Measurements from ENCODE around the gene ARHGAP21.
"Not testable (repeated sequence)": the region's sequence is repeated elsewhere in the genome, so short reads cannot be mapped to it uniquely, and the experiment has no call there.

The ARHGAP21 gene

DNA sequence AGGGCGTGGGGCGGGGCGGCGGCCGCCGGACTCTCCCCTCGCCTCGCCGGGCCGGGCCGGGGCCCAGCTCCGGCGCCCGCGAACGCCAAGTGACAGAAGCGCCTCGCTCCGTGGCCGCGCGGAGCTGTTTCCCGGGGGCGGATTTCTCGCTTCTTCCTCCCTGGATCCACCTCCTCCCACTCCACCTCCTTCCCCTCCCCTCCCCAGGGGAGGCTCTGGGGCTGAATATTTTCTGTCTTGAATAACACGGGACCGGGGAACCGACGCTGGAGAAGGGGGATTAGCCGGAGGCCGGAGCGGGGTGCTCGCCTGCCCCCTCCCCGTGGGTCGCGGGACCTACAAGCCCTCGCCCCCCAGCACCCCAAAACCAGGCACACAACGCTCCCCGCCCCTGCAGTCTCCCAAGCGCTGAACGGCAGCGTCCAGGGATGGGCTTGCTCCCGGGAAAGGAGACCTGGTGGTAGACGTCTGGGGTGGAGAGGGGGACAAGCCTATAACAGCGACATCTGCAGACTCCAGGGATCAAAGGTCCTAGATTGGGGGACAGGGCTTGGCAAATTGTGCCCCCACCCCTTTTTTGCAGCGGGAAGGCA lies at the start of gene ARHGAP21:
ARHGAP21 (minus strand) TSS at position 100 of the 593 bp plus-strand sequence. CDS start 1,988 bp downstream, outside the sequence.
- DNase-seq, result peak; percentile 39 to 59

DNA sequence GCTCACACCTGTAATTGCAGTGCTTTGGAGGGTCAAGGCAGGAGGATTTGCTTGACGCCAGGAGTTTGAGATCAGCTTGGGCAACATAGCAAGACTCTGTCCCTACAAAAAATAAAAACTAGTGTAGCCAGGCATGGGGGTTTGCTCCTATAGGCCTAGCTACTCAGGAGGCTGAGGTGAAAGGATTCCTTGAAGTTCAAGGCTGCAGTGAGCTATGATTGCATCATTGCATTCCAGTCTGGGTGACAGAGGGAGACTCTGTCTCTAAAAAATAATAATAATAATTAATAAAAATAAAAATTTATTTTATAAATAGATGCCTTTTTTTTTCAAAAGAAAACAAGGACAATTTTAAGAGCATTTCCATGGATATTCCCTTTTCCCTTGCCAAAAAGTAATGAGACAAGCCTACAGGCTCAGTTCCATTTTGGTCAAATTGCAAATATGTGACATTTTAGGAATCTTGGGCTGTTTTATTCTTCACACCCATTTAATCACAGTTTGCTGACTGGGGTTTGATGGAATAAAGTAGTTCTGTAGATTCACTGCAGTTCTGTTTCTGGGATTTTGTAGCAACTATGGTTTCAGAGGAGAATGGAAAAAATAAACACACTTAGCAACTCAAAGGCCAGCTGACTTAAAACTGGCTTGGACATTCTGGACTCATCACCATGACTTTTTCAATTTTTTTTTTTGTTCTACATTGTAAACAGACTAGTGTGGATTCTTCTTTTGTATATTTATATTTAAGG lies 48.4 kb upstream of the ARHGAP21 start:
- DNase-seq, result no peak

DNA sequence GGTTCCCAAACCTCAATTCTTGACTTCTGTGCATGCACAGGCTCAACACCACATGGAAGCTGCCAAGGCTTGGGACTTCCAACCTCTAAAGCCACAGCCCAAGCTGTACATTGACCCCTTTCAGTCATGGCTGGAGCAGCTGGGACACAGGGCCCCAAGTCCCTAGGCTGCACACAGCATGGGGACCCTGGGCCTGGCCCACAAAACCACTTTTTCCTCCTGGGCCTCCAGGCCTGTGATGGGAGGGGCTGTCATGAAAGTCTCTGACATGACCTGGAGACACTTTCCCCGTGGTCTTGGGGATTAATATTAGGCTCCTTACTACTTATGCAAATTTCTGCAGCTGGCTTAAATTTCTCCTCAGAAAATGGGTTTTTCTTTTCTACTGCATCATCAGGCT lies 41.3 kb upstream of the ARHGAP21 start:
- not testable (repeated sequence) for DNase-seq

DNA sequence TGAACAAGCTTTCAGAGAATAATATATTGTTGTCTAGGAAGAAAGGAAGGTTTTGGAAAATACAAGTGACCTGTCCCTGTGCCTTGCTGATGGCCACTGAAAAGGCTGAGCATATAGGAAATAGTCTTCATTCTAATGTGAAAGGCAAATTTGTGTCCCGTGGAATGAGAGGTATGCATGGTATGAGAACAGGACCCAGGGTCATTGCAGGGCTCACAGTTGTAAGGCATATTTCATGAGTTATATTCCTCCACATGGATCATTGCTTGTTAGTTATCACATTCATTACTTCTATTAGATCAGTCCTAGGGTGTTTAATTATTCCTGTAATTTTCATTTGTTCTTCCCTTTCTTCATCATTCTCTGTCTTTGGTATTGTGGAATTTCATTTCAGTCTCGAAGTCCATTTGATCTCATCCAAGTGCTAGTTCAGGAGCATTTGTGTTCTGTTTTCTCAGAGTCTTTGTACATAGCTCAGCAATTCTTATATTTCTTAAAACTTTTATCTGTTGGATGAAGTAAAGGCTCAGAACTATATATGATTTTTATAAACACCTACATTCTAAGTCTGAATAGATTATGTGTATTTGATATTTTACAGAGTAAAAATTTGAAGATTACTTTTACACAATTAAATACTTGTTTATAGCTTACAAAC lies 39.4 kb upstream of the ARHGAP21 start:
- no peak for DNase-seq

DNA sequence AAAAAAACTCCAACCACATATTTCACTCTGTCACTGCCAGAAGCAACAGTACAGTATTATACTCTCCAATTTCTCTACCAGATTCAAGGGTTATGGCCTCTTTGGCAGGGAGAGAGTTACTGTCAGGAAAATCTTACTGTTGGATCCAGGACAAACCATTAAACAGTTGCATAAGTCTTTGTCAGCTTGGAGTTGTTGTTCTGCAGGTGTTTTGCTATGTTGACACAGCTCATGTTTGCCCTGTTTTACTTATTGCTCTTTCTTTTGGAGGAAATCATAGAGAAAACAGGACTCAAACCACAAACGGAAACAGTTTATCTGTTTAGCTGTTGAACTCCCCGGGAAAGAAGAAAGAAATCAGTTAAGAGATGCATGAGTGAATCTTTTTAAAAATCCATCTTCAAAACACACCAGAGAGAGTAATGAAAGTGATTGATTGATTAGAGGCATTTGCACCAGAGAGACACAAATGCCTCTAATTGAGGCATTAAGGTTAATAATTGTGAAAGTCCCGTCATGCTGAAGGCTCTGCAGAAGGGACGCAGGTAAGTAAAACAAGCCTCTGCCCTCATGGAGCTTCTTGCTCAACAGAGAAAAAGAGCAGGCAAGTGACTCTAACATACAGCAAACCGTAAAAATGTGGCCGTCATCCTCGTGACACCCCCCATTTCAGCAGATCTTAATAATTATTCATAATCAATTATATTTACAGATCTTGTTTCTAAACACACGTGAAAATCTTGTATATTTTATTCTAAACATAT lies 38.7 kb upstream of the ARHGAP21 start:
- peak in 1 of 2 experiments; percentile 2 for DNase-seq

DNA sequence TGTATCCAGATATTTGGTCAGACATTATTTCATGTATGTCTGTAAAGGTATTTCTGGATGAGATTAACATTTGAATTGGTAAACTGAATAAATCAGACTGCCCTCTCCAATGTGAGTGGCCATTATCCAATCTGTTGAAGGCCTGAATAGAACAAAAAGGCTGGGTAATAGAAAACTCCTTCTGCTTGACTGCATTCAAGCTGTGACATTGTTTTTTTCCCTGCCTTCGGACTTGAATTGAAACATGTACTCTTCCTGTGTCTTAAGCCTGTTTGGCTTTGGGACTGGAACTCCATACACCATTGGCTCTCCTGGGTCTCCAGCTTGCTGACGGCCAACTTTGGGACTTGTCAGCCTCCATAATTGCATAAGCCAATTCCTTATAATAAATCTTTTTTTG lies 36.0 kb upstream of the ARHGAP21 start:
- DNase-seq, result no peak

DNA sequence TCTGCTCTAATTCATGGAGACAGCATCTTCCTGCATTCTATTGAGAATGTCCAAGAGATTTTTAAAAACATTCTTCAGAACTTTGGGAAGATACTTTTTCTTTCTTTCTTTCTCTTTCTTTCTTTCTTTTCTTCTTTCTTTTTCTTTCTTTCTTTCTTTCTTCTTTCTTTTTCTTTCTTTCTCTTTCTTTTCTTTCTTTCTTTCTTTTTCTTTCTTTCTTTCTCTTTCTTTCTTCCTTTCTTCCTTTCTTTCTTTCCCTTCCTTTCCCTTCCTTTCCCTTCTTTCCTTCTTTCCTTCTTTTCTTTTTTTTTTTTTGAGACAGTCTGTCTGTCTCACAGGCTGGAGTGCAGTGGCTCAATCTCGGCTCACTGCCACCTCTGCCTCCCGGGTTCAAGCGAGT lies 34.6 kb upstream of the ARHGAP21 start:
- DNase-seq, result not testable (repeated sequence)

DNA sequence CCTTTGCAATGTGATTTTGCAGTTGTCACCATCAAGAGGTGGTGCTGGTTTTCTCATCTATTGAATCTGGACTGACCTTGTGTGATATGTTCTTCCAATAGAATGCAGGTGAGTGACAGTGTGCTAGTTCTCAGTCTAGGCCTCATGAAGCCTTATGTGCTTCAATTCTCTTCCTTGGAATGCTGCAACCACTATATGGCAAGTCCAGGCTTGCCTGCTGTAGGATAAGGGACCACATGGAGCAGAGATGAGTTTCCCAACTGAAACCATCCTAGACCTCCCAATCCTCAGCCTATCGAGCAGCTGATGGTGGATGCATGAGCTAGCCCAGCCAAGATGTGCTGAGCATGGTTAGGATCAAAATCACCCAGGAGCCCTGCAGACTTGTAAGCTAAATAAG lies 32.6 kb upstream of the ARHGAP21 start:
- DNase-seq, result no peak

DNA sequence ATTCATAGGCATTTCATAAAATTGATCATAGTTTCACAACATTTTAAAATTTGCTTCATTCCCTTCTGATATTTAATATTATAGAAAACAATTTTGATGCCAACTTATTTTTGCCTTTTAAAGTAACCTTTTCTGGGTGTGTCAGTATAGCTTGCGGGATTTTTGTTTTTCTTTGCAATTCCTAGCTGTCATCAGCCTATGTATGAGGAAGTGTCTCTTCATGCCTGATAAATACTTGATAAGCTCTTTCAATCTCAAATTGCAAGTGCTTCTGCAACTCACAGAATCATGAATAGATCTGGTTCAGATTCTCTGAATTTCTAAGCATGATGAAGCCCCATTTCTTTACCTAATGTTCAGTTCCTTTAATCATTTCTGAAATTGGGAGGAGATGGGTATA lies 28.0 kb upstream of the ARHGAP21 start:
- no peak for DNase-seq

DNA sequence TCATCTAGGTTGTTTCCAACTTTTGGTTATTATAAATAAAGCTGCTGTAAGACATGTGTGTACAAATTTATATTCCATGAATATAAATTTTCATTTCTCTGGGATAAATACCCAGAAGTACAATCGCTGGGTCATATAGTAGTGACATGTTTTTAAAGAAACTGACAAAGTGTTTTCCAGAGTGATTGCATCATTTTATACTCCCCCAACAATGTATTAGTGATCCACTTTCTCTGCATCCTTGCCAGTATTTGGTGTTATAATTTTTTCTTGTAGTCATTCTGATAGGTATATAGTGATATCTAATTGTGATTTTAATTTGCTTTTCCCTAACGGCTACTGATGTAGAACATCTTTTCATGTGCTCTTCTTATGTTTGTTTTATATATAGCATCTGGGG lies 27.0 kb upstream of the ARHGAP21 start:
- DNase-seq, result no peak

DNA sequence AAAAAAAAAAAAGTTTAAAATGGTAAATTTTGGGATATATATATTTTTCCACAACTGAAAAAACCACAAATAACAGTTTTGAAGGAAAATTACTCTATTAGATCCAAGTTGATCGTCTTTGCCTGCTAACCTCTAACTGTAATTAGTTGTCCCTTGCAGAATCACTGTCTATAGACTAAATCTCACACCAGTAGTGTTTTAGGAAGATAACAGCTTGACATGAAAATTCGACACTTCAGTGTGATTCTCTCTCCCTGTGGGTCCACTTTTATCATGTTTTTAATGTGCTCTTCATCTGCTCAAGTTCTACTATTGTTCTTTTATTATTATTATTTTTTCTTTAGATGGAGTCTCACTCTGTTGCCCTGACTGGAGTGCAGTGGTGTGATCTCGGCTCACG lies 24.5 kb upstream of the ARHGAP21 start:
- DNase-seq, result no peak

DNA sequence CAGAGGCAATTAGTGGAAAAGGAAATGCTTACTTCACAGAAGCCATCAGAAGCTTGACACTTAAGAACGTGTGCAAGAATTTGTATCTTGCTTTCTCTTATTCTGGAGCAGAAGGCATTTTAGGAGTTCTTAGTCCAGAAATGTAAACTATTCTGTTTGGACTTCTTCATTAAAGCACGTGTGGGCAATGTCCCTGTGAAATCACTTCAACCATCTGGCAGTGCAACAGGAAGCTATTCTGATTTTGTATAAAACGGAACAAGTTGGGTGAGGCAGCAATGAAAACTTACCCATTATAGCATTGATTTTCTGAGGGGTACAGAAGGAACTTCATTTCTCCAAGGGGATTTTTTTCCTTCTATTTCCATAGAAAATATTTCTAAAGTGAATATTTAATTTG lies 21.3 kb upstream of the ARHGAP21 start:
- DNase-seq, result no peak

DNA sequence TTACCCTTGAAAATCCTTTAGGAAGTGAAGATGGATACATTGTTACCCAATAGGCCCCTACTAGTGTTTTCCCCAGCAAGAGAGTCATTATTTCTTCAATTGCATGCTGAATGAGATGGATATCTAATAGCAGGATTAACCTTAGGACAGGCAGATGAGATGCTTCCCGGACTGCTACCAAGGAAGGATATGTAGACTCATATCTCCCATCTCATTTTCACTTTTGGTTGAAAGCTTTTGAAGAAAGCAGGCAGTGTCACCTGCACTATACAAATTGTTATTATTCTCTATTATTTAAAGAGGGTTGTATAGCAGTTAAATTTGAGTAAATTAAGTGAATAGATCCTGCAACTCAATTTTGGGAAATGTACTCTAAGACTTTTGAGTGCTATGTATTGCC lies 17.0 kb upstream of the ARHGAP21 start:
- DNase-seq, result no peak

DNA sequence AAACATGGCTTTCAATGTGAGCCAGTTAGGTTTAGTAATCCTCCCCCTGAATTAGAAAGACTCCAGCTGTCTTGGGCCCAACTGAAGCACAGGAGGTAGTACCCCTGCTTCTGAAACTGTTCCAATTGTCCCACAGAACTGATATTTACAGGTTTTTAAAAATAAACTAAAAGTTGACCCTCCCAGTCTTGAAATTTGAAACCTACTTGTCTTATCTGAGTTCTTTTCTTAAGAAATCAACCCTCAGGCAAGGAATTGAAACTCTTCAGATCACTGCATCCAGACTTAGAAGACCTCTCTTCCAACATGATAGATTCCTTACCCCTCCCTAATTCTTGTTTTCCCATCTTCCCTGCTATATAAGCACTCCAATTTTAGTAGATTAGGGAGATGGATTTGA lies 13.3 kb upstream of the ARHGAP21 start:
- DNase-seq, result no peak

DNA sequence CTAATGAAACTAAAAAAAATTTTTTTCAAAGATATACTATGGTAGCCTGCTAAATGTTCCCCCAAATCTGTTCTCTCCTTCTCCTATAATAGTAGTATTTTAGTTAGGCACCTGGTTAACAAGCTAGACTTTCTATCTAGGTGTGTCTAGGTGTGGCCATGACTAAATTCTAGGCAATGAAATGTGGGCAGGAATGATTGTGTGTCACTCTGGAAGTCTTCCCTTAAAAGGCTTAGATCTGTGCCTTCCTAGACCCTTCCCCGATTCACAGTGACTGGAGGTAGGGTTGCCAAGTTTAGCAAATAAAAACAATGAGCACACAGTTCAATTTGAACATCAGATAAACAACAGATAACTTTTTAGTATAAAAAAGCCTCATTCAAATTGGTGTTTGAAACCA lies 8.3 kb upstream of the ARHGAP21 start:
- no peak for DNase-seq

DNA sequence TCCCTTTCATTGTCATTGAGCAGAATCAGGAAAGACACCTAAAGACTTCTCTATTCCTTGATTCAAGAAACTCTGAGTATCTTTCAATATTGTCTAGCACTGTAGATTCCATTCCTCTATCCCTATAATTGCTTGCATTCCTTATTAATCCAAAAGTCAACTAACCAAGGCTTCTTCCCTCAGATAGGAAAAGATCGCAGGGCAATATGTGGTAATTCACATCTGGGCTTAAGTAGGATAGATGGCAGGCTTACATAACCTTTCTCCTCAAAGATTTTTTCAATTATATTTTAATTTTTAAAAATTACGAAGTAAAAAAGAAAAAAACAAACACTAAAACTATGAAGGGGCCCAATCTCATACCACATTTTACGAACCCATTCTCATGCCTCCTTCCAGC lies 7.1 kb upstream of the ARHGAP21 start:
- no peak for DNase-seq

DNA sequence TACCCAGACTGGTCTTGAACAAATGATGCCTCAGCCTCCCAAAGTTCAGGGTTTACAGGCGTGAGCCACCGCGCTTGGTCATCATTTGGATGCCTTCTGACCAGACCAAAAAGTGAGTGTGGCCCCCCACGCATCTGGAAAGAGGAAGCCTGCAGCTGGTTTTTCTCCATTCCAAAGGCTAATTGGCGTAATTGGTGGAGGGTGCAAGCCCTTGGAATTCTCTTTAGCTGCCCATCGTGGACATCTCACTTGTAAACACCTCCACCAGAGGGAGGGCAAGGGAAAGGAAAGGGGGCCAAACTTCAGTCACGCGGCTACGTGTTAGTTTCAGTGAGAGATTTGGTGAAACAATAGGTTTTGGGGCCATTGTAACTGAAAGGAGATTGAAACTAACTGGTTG lies 4.1 kb upstream of the ARHGAP21 start:
- no peak for DNase-seq

DNA sequence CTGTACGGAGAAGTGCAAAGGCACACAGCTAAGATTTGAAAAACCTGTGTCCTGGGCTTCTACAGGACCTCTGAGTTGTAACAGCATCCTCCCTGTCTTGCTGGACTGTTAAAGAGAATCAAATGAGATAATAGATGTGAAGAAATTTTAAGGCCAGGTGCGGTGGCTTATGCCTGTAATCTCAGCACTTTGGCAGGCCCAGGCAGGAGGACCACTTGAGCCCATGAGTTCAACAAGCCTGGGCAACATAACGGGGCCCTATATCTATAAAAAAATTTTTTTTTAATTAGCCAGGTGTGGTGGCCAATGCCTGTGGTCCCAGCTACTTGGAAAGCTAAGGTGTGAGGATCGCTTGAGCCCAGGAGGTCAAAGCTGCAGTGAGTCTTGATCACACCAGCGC lies 2.9 kb upstream of the ARHGAP21 start:
- no peak for DNase-seq

DNA sequence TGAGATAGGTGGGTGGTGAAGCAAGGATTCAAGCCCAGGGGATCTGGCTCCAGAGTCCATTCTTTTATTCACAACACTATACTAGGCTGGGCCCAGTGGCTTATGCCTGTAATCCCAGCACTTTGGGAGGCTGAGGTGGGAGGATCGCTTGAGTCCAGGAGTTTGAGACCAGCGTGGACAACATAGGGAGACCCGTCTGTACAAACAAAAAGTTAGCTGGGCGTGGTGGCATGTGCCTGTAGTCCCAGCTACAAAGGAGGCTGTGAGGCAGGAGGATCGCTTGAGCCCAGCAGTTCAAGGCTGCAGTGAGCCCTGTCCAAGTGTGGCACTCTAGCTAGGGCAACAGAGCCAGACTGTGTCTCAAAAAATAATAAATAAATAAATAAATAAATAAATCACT lies 2.3 kb upstream of the ARHGAP21 start:
- not testable (repeated sequence) for DNase-seq

DNA sequence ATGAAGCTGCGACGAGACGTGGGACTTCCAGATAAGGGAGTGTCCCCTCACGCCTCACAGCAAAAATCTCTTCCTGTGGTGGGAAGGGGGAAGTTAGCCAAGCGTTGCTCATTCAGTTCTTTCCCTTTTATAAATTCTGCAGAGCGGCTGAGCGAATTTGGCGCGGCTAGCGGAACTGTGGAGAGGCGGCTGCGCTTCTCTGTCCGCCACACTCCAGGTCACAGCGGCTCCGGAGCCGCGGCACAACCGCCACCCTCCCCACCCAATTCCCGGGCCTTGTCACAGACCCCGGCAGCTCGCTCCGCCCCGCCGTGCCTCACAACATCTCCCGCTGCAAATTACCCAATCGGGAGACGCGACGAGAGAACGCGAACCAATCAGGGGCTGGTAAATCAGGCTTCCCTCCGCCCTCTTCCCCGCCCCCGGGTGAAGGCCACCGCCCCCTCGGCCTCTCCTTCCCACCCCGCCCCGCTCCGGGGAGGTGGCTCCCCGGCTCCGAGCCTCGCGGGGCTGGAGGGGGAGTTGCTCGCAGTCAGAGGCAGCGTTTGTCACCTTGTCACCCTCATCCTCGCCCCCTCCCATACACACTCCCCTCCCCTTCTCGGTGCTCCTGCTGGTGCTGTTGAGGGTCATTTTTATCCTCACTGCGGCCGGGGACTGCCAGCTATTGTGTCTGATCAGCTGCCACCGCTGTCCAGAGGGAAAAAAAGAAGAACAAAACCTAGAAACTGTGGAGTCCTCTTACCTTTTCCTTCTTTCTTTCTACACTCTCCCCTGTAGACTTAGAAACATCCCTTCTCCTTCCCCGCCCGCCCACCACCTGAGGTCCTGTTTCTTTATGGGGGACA lies 918 bp upstream of the ARHGAP21 start:
- peak; percentile 93 for DNase-seq

DNA sequence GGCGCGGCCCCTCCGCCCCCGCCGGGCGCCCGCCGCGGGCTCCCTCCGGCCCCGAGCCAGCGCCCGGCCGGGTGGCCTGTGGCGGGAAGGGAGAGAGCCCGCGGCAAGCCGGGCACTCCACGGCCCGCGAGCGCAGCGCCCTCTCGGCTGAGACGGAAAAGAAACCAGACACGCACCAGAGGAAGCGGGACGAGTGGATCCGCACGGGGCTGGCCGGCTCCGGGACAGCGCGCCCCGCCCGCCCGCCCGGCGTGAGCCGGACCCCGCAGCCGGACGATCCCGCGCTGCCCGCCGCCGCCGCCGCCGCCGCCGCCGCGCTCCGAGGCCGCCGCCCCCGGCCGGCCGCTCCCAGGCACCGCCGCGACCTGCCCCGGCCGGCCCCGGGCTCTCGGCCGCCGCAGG lies 300 bp downstream of the ARHGAP21 start:
- DNase-seq, result peak in 1 of 2 experiments; percentile 11

DNA sequence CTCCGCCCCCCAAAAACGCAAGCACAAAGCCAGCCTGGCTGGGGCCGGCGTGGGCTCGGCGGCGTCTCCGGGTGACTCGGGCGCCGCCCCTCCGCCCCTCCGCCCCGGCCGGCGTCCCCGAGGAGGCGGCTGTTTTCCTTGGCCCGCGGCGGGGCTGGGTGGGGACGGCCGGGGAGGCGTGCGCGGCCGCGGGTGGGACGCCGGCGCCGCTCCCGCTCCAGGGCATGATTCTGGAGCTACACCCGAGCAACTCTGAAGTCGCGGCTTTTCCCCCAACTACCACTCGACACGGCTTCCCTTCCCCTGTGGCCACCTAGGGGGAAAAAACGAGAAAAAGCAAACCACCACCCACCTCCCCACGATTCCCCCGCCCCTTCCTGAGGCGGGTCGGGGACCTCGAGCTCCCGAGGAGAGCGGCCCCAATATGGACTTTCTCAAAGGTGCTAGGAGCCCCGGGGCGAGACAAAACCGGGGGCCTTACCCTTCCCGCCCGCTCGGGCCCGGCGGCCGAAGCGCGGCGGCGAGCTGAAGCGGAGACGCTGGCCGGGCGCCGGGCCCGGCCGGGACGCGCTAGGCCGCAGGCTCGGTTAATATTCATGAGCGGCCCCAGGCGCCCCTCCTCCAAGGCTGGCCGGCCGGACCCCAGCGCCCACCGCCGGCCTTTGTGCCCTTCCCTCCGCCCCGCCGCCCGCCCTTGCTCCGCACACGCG lies 856 bp downstream of the ARHGAP21 start:
- DNase-seq, result peak in 1 of 2 experiments; percentile 53
